ENCODE results near the gene DDX51.

Gene DDX51

GRCh38 chr12:132169376-132169775, 25.3 kb upstream of the DDX51 start:
- no peak for DNase-seq
- Histone ChIP-seq H2BK120ac (ENCODE audit: low read depth, low read length) (no peak overlapping the region), H3K4ac (ENCODE audit: low read depth, low read length) (no peak overlapping the region), H4K8ac (ENCODE audit: low read depth, low read length) (no peak overlapping the region), H3K18ac (ENCODE audit: low read length) (no peak overlapping the region), H3K27ac (ENCODE audit: low read depth, low read length) (no peak overlapping the region), H3K79me1 (ENCODE audit: low read length) (no peaks in the 10 kb centered on the region), H2BK5ac (ENCODE audit: low read length) (no peak overlapping the region), H3K9ac (ENCODE audit: low read length) (no peak overlapping the region), H3K4me3 (ENCODE audit: low read length) (no peak overlapping the region), H3K27me3 (ENCODE audit: insufficient read depth, low read length, poor library complexity) (no peaks in the 10 kb centered on the region), H2AK5ac (ENCODE audit: low read length) (no peak overlapping the region), H3K56ac (ENCODE audit: low read length) (no peak overlapping the region), H3K23ac (ENCODE audit: low read length) (no peak overlapping the region), H3K4me2 (ENCODE audit: low read length) (no peak overlapping the region), H2BK15ac (replicated peaks; ENCODE audit: low read depth) (no peak overlapping the region), H3K4me1 (ENCODE audit: control insufficient read depth, low read depth, low read length) (no peaks in the 10 kb centered on the region), H4K5ac (ENCODE audit: low read length) (no peak overlapping the region), H3K79me2 (ENCODE audit: control insufficient read depth, insufficient read depth, low read length) (no peaks in the 10 kb centered on the region), H3K36me3 (ENCODE audit: control insufficient read depth, insufficient read depth, low read length) (no peaks in the 10 kb centered on the region)
- WGBS (ENCODE audit: extremely low coverage, insufficient coverage, low lambda C conversion rate) = no CpG with 5 or more reads among the region's 17 CpGs

- no peaks in the 10 kb centered on the region for H3K27me3 ChIP-seq (ENCODE audit: insufficient read depth, low read length, poor library complexity)
- H3K27ac ChIP-seq (ENCODE audit: low read depth, low read length) = no peak overlapping the region
- no peak overlapping the region for H3K23ac ChIP-seq (ENCODE audit: low read length)
- no peak overlapping the region for H3K4me3 ChIP-seq (ENCODE audit: low read length)
- no peaks in the 10 kb centered on the region for H3K79me1 ChIP-seq (ENCODE audit: low read length)
- H3K4me1 ChIP-seq (ENCODE audit: control insufficient read depth, low read depth, low read length) = no peaks in the 10 kb centered on the region
- H4K5ac ChIP-seq (ENCODE audit: low read length) = no peak overlapping the region
- DNase-seq = no peak
- no peak overlapping the region for H3K4ac ChIP-seq (ENCODE audit: low read depth, low read length)
- H3K9ac ChIP-seq (ENCODE audit: low read length) = no peak overlapping the region
- H3K18ac ChIP-seq (ENCODE audit: low read length) = no peak overlapping the region
- no peak overlapping the region for H2BK15ac ChIP-seq (replicated peaks; ENCODE audit: low read depth)
- no peak overlapping the region for H3K4me2 ChIP-seq (ENCODE audit: low read length)
- H2BK120ac ChIP-seq (ENCODE audit: low read depth, low read length) = no peak overlapping the region
- H2BK5ac ChIP-seq (ENCODE audit: low read length) = no peak overlapping the region
- WGBS (ENCODE audit: extremely low coverage, insufficient coverage, low lambda C conversion rate) = no CpG with 5 or more reads among the region's 31 CpGs
- no peak overlapping the region for H3K56ac ChIP-seq (ENCODE audit: low read length)
- H3K79me2 ChIP-seq (ENCODE audit: control insufficient read depth, insufficient read depth, low read length) = no peaks in the 10 kb centered on the region
- no peak overlapping the region for H2AK5ac ChIP-seq (ENCODE audit: low read length)
- no peaks in the 10 kb centered on the region for H3K36me3 ChIP-seq (ENCODE audit: control insufficient read depth, insufficient read depth, low read length)
- no peak overlapping the region for H4K8ac ChIP-seq (ENCODE audit: low read depth, low read length)
These were observed 24.4 kb upstream of the DDX51 start for GRCh38 chr12:132168311-132169031.

- no peak overlapping the region for H4K5ac ChIP-seq (ENCODE audit: low read length)
- H3K18ac ChIP-seq (ENCODE audit: low read length) = no peak overlapping the region
- DNase-seq = no peak
- H3K4me1 ChIP-seq (ENCODE audit: control insufficient read depth, low read depth, low read length) = no peaks in the 10 kb centered on the region
- no peak overlapping the region for H3K4me3 ChIP-seq (ENCODE audit: low read length)
- H3K4ac ChIP-seq (ENCODE audit: low read depth, low read length) = no peak overlapping the region
- H3K56ac ChIP-seq (ENCODE audit: low read length) = no peak overlapping the region
- WGBS (ENCODE audit: extremely low coverage, insufficient coverage, low lambda C conversion rate) = no CpG with 5 or more reads among the region's 30 CpGs
- H2AK5ac ChIP-seq (ENCODE audit: low read length) = no peak overlapping the region
- H2BK15ac ChIP-seq (replicated peaks; ENCODE audit: low read depth) = no peak overlapping the region
- H3K9ac ChIP-seq (ENCODE audit: low read length) = no peak overlapping the region
- H3K79me1 ChIP-seq (ENCODE audit: low read length) = no peaks in the 10 kb centered on the region
- no peak overlapping the region for H3K23ac ChIP-seq (ENCODE audit: low read length)
- H3K36me3 ChIP-seq (ENCODE audit: control insufficient read depth, insufficient read depth, low read length) = no peaks in the 10 kb centered on the region
- no peak overlapping the region for H2BK120ac ChIP-seq (ENCODE audit: low read depth, low read length)
- H2BK5ac ChIP-seq (ENCODE audit: low read length) = no peak overlapping the region
- no peak overlapping the region for H3K27ac ChIP-seq (ENCODE audit: low read depth, low read length)
- H4K8ac ChIP-seq (ENCODE audit: low read depth, low read length) = no peak overlapping the region
- no peaks in the 10 kb centered on the region for H3K79me2 ChIP-seq (ENCODE audit: control insufficient read depth, insufficient read depth, low read length)
- no peak overlapping the region for H3K4me2 ChIP-seq (ENCODE audit: low read length)
- no peaks in the 10 kb centered on the region for H3K27me3 ChIP-seq (ENCODE audit: insufficient read depth, low read length, poor library complexity)
These were observed 23.6 kb upstream of the DDX51 start for GRCh38 chr12:132167611-132168310.

GRCh38 chr12:132166801-132167591, 22.9 kb upstream of the DDX51 start:
- no peak overlapping the region for H3K9ac ChIP-seq (ENCODE audit: low read length)
- no peaks in the 10 kb centered on the region for H3K79me2 ChIP-seq (ENCODE audit: control insufficient read depth, insufficient read depth, low read length)
- no peak overlapping the region for H3K4me3 ChIP-seq (ENCODE audit: low read length)
- no peak overlapping the region for H3K18ac ChIP-seq (ENCODE audit: low read length)
- H4K8ac ChIP-seq (ENCODE audit: low read depth, low read length) = no peak overlapping the region
- H3K4ac ChIP-seq (ENCODE audit: low read depth, low read length) = no peak overlapping the region
- no peak overlapping the region for H3K27ac ChIP-seq (ENCODE audit: low read depth, low read length)
- H3K23ac ChIP-seq (ENCODE audit: low read length) = no peak overlapping the region
- H3K79me1 ChIP-seq (ENCODE audit: low read length) = no peaks in the 10 kb centered on the region
- no peaks in the 10 kb centered on the region for H3K4me1 ChIP-seq (ENCODE audit: control insufficient read depth, low read depth, low read length)
- H2BK15ac ChIP-seq (replicated peaks; ENCODE audit: low read depth) = no peak overlapping the region
- no peak for DNase-seq
- H4K5ac ChIP-seq (ENCODE audit: low read length) = no peak overlapping the region
- H3K4me2 ChIP-seq (ENCODE audit: low read length) = no peak overlapping the region
- H2AK5ac ChIP-seq (ENCODE audit: low read length) = no peak overlapping the region
- H3K56ac ChIP-seq (ENCODE audit: low read length) = no peak overlapping the region
- WGBS (ENCODE audit: extremely low coverage, insufficient coverage, low lambda C conversion rate) = 100% methylated on average over 2 of the region's 10 CpGs
- H2BK120ac ChIP-seq (ENCODE audit: low read depth, low read length) = no peak overlapping the region
- H3K27me3 ChIP-seq (ENCODE audit: insufficient read depth, low read length, poor library complexity) = no peaks in the 10 kb centered on the region
- H2BK5ac ChIP-seq (ENCODE audit: low read length) = no peak overlapping the region
- H3K36me3 ChIP-seq (ENCODE audit: control insufficient read depth, insufficient read depth, low read length) = no peaks in the 10 kb centered on the region

GRCh38 chr12:132166093-132166492, 22.0 kb upstream of the DDX51 start:
- DNase-seq = no peak
- H3K4me3 ChIP-seq (ENCODE audit: low read length) = no peak overlapping the region
- no peak overlapping the region for H3K18ac ChIP-seq (ENCODE audit: low read length)
- H3K4ac ChIP-seq (ENCODE audit: low read depth, low read length) = no peak overlapping the region
- no peaks in the 10 kb centered on the region for H3K79me2 ChIP-seq (ENCODE audit: control insufficient read depth, insufficient read depth, low read length)
- H3K27me3 ChIP-seq (ENCODE audit: insufficient read depth, low read length, poor library complexity) = no peaks in the 10 kb centered on the region
- no peaks in the 10 kb centered on the region for H3K4me1 ChIP-seq (ENCODE audit: control insufficient read depth, low read depth, low read length)
- H3K27ac ChIP-seq (ENCODE audit: low read depth, low read length) = no peak overlapping the region
- H3K4me2 ChIP-seq (ENCODE audit: low read length) = no peak overlapping the region
- no peak overlapping the region for H2BK15ac ChIP-seq (replicated peaks; ENCODE audit: low read depth)
- H4K5ac ChIP-seq (ENCODE audit: low read length) = no peak overlapping the region
- no peak overlapping the region for H3K9ac ChIP-seq (ENCODE audit: low read length)
- H3K23ac ChIP-seq (ENCODE audit: low read length) = no peak overlapping the region
- H2AK5ac ChIP-seq (ENCODE audit: low read length) = no peak overlapping the region
- WGBS (ENCODE audit: extremely low coverage, insufficient coverage, low lambda C conversion rate) = 100% methylated on average over 1 of the region's 2 CpGs
- H2BK5ac ChIP-seq (ENCODE audit: low read length) = no peak overlapping the region
- no peaks in the 10 kb centered on the region for H3K79me1 ChIP-seq (ENCODE audit: low read length)
- no peak overlapping the region for H4K8ac ChIP-seq (ENCODE audit: low read depth, low read length)
- H2BK120ac ChIP-seq (ENCODE audit: low read depth, low read length) = no peak overlapping the region
- no peaks in the 10 kb centered on the region for H3K36me3 ChIP-seq (ENCODE audit: control insufficient read depth, insufficient read depth, low read length)
- H3K56ac ChIP-seq (ENCODE audit: low read length) = no peak overlapping the region

Data from mesendoderm (in vitro differentiated cells).